RWPE1 (cell line): ENCODE data around the gene PFDN4.
"Not testable (repeated sequence)": the region's sequence is repeated elsewhere in the genome, so short reads cannot be mapped to it uniquely, and the experiment has no call there.

Source experiments
- CTCF ChIA-PET: fragments of 350-600 bp; sonication (Branson Sonifier 250); formaldehyde crosslinking; extraction: SDS; loops from one replicate; lab custom pipeline; 2021; lab: Yijun Ruan, JAX
- POLR2A ChIA-PET: fragments of 400-600 bp; formaldehyde crosslinking; extraction: SDS; loops from one replicate; lab custom pipeline; 2020; ENCODE audit warnings: antibody characterized with exemption; ENCODE audit not compliant: low non-redundant PET; lab: Yijun Ruan, JAX
- DNase-seq: peaks from one replicate; pipeline ENCODE4 v3.0.0; 2012; ENCODE audit warnings: low spot score
- H3K27ac ChIP-seq: fragments of 450-650 bp; 2 replicates; pipeline ENCODE4 v1.5.1; 2017
- CTCF ChIP-seq: fragments of 450-650 bp; conservative IDR thresholded peaks from 2 replicates; pipeline ENCODE4 v1.5.1; 2017; ENCODE audit warnings: low read depth, mild to moderate bottlenecking

The PFDN4 gene

GRCh38 chr20:54223751-54224150 is 15.9 kb downstream of the PFDN4 start:
- TF ChIP-seq CTCF: no peak
- CTCF ChIA-PET: interaction anchor here (1.3 kb wide), 1 partner anchor 424 kb away, joined by 5 read pairs; no protein-coding TSS in a partner anchor
- H3K27ac ChIP-seq: no peak overlapping the region
- POLR2A ChIA-PET: no interaction called here
- DNase-seq: no peak

- DNase-seq, H3K27ac ChIP-seq, POLR2A ChIA-PET: not testable (repeated sequence)
- CTCF ChIA-PET: interaction anchor here (1.1 kb wide), 1 partner anchor 25 kb away, joined by 3 read pairs; no protein-coding TSS in a partner anchor
These were observed 16.8 kb downstream of the PFDN4 start for GRCh38 chr20:54224642-54225041.

- ChIA-PET POLR2A (no interaction called here), CTCF (no interaction called here)
- no peak overlapping the region for H3K27ac ChIP-seq
- DNase-seq: no peak
- TF ChIP-seq CTCF: no peak
These were observed 19.4 kb downstream of the PFDN4 start for GRCh38 chr20:54227241-54227640.

- TF ChIP-seq CTCF: no peak
- H3K27ac ChIP-seq: no peak overlapping the region
- DNase-seq: no peak
- ChIA-PET POLR2A (no interaction called here), CTCF (no interaction called here)
These were observed 19.9 kb downstream of the PFDN4 start for GRCh38 chr20:54227751-54228150.

GRCh38 chr20:54228841-54229240 is 21.0 kb downstream of the PFDN4 start:
- ChIA-PET POLR2A (no interaction called here), CTCF (interaction anchor here (0.6 to 1.0 kb wide), 3 partner anchors 9 to 439 kb away, joined by 3 to 4 read pairs (median 3); no protein-coding TSS in a partner anchor)
- no peak for DNase-seq
- H3K27ac ChIP-seq: no peak overlapping the region
- TF ChIP-seq CTCF: no peak

- POLR2A ChIA-PET: no interaction called here
- no peak overlapping the region for H3K27ac ChIP-seq
- no peak for DNase-seq
- no peak for TF ChIP-seq CTCF
- CTCF ChIA-PET: interaction anchor here (0.6 to 1.0 kb wide), 2 partner anchors 10 to 18 kb away, joined by 3 to 4 read pairs; no protein-coding TSS in a partner anchor
These were observed 21.8 kb downstream of the PFDN4 start for GRCh38 chr20:54229566-54230160.

- CTCF ChIA-PET: no interaction called here
- no peak for TF ChIP-seq CTCF
- DNase-seq: no peak
- POLR2A ChIA-PET: no interaction called here
- no peak overlapping the region for H3K27ac ChIP-seq
These were observed 23.1 kb downstream of the PFDN4 start for GRCh38 chr20:54231036-54231435.
